Stomach (tissue), 4 donors: ENCODE data around the gene GUCY1A1.

Experiments used
- CTCF ChIP-seq, 7 experiments: fragments of 450-650 bp in 4 of 7; fragments of 200-600 bp in 3 of 7; sonication (generic) in 3 of 7; IDR thresholded peaks; one replicate each; pipeline ENCODE4 v1.5.1; 2016 to 2019; ENCODE audit warnings: antibody characterized with exemption in 7 of 7, control low read depth in 2 of 7, mild to moderate bottlenecking in 1 of 7
- POLR2A ChIP-seq, 4 donors: fragments of 450-650 bp; IDR thresholded peaks; one replicate each; pipeline ENCODE4 v1.6.1; 2016; ENCODE audit warnings: antibody characterized with exemption in 4 of 4, control low read depth in 2 of 4, mild to moderate bottlenecking in 1 of 4, moderate library complexity in 1 of 4

GRCh38 chr4:155629183-155629825 lies 37.3 kb upstream of the GUCY1A1 start:
- TF ChIP-seq CTCF (IDR thresholded peaks at IDR 0.05) (no peak), POLR2A (IDR thresholded peaks at IDR 0.05) (no peak)
